ENCODE results near the gene RAPGEF4. TPM values are rescaled to one million over a fixed set of nuclear protein-coding genes. Genes with fewer than 3 reads are reported as not detected.

The RAPGEF4 gene
- total RNA-seq, 1 experiment from 2014 or later: 0.59 TPM

DNA sequence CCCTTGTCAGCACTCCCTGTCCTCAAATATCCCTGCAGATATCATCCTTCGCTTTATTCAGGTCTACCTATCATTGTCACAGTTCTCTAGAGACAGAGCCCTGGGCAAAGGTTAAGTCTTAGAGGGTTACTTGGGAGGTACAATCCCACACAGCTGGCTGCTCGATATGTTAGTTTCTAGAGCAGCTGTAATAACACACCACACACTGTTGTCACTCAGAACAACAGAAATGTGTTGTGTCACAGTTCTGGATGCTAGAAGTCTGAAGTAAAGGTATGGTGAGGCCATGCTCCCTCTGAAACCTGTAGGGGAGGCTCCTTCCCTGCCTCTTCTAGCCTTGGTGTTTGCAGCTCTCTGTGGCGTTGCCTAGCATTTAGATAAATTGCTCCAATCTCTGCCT lies 9.9 kb upstream of the RAPGEF4 start:
- H3K9me2 ChIP-seq (ENCODE audit: insufficient read depth): no peaks in the 10 kb centered on the region; the same call in 1 of the 2 replicates
- no TSS peak for BruUV-seq (replicated peaks)
- no peaks in the 10 kb centered on the region for H3K9me3 ChIP-seq (ENCODE audit: control insufficient read depth in 1 of 2, insufficient read depth in 1 of 2, low read depth in 1 of 2, low read length in 2 of 2)
- no peaks in the 10 kb centered on the region for H3K4me1 ChIP-seq (ENCODE audit: control insufficient read depth in 1 of 2, insufficient read depth in 2 of 2, low read length in 2 of 2)
- TF ChIP-seq TCF7L2 (IDR thresholded peaks at IDR 0.05; ENCODE audit: borderline replicate concordance, extremely low read depth, insufficient read depth, insufficient read length) (no peak), EZH2 (IDR thresholded peaks at IDR 0.05) (no peak), EZH2phosphoT487 (IDR thresholded peaks at IDR 0.05; ENCODE audit: borderline replicate concordance) (no peak), JUND (IDR thresholded peaks at IDR 0.05) (no peak), POLR2A (IDR thresholded peaks at IDR 0.05; ENCODE audit: borderline replicate concordance, extremely low read depth, insufficient read depth, insufficient read length) (no peak), YY1 (IDR thresholded peaks at IDR 0.05; ENCODE audit: extremely low read depth, insufficient replicate concordance, low read depth, low read length) (no peak), ZNF274 (IDR thresholded peaks at IDR 0.05; ENCODE audit: low read depth, low read length) (no peak), RAD21 (IDR thresholded peaks at IDR 0.05; ENCODE audit: low read depth) (no peak), POLR2AphosphoS5 (IDR thresholded peaks at IDR 0.05; ENCODE audit: low read depth, low read length) (no peak), ZFX (IDR thresholded peaks at IDR 0.05) (no peak), SRF (IDR thresholded peaks at IDR 0.05; ENCODE audit: low read depth) (no peak), SP1 (IDR thresholded peaks at IDR 0.05; ENCODE audit: low read depth) (no peak), CEBPB (IDR thresholded peaks at IDR 0.05; ENCODE audit: low read depth) (no peak), REST (IDR thresholded peaks at IDR 0.05; ENCODE audit: low read depth) (no peak), EGR1 (IDR thresholded peaks at IDR 0.05; ENCODE audit: low read depth) (no peak), FOSL1 (IDR thresholded peaks at IDR 0.05; ENCODE audit: low read depth) (no peak), SIN3A (IDR thresholded peaks at IDR 0.05; ENCODE audit: low read depth) (no peak), MAX (IDR thresholded peaks at IDR 0.05) (no peak)
- TF ChIP-seq, protein P1, sequence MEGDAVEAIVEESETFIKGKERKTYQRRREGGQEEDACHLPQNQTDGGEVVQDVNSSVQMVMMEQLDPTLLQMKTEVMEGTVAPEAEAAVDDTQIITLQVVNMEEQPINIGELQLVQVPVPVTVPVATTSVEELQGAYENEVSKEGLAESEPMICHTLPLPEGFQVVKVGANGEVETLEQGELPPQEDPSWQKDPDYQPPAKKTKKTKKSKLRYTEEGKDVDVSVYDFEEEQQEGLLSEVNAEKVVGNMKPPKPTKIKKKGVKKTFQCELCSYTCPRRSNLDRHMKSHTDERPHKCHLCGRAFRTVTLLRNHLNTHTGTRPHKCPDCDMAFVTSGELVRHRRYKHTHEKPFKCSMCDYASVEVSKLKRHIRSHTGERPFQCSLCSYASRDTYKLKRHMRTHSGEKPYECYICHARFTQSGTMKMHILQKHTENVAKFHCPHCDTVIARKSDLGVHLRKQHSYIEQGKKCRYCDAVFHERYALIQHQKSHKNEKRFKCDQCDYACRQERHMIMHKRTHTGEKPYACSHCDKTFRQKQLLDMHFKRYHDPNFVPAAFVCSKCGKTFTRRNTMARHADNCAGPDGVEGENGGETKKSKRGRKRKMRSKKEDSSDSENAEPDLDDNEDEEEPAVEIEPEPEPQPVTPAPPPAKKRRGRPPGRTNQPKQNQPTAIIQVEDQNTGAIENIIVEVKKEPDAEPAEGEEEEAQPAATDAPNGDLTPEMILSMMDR (IDR thresholded peaks at IDR 0.05 in 2 of 3, conservative IDR thresholded peaks at IDR 0.05 in 1 of 3; ENCODE audit: borderline replicate concordance in 1 of 3, insufficient read depth in 1 of 3, low read depth in 2 of 3, low read length in 2 of 3): no peak
- TF ChIP-seq, protein P2, sequence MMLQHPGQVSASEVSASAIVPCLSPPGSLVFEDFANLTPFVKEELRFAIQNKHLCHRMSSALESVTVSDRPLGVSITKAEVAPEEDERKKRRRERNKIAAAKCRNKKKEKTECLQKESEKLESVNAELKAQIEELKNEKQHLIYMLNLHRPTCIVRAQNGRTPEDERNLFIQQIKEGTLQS (IDR thresholded peaks at IDR 0.05): no peak
- POLR2A ChIA-PET: no interaction called here
- RAD21 ChIA-PET (ENCODE audit: low non-redundant PET in 1 of 2, low total read pairs in 2 of 2, uncharacterized antibody in 2 of 2, unreplicated experiment in 2 of 2): no interaction called here
- no peak overlapping the region for H2AFZ ChIP-seq (ENCODE audit: low read depth, low read length, poor library complexity, severe bottlenecking)
- no peaks in the 10 kb centered on the region for H4K20me1 ChIP-seq (ENCODE audit: insufficient read depth)
- H3K27ac ChIP-seq (ENCODE audit: low read depth, low read length): no peak overlapping the region
- H3K4me3 ChIP-seq (replicated peaks in 1 of 2; ENCODE audit: low read depth in 1 of 2, low read length in 2 of 2): no peak overlapping the region
- no peaks in the 10 kb centered on the region for H3K36me3 ChIP-seq (ENCODE audit: control insufficient read depth in 1 of 2, insufficient read depth in 2 of 2, low read length in 2 of 2)
- CTCF ChIA-PET: no interaction called here
- H3K9ac ChIP-seq (ENCODE audit: low read length): no peak overlapping the region
- no peak for ATAC-seq
- no peaks in the 10 kb centered on the region for H3K27me3 ChIP-seq (ENCODE audit: insufficient read depth, low read length)
- H3K79me2 ChIP-seq (ENCODE audit: insufficient read depth, low read length): no peaks in the 10 kb centered on the region
- intact Hi-C loops (cut with micrococcal nuclease): no loop called here
- DNase-seq (ENCODE audit: low read depth, low spot score): no peak
- no peak overlapping the region for H3K4me2 ChIP-seq (ENCODE audit: low read length)
